ENCODE data around the gene NFATC2. TPM values are rescaled to one million over a fixed set of nuclear protein-coding genes. Genes with fewer than 3 reads are reported as not detected.

NFATC2 gene
- total RNA-seq, 1 experiment from 2014 or later, result 0.61 TPM

GRCh38 chr20:51585148-51585547 lies 42.6 kb upstream of the NFATC2 start:
- Histone ChIP-seq H3K27me3 (ENCODE audit: insufficient read depth, low read length) (no peaks in the 10 kb centered on the region), H4K5ac (ENCODE audit: insufficient read length, low read depth, low read length) (no peak overlapping the region)

More at GRCh38 chr20:51585148-51585547, 42.6 kb upstream of the NFATC2 start:
- Histone ChIP-seq H3T11ph (ENCODE audit: low read length) (no peak overlapping the region), H2BK12ac (ENCODE audit: insufficient read length, low read depth, low read length) (no peak overlapping the region), H3K79me2 (ENCODE audit: insufficient read depth, low read length) (no peaks in the 10 kb centered on the region), H3K9ac (ENCODE audit: extremely low read depth, insufficient read length, low read length) (no peak overlapping the region), H2BK120ac (ENCODE audit: low read depth, low read length, poor library complexity, severe bottlenecking) (no peak overlapping the region), H2BK20ac (ENCODE audit: low read depth, low read length, poor library complexity, severe bottlenecking) (no peak overlapping the region), H4K20me1 (ENCODE audit: control insufficient read depth, insufficient read depth, insufficient read length) (no peaks in the 10 kb centered on the region), H3K23me2 (ENCODE audit: insufficient read length, low read depth, low read length, poor library complexity, severe bottlenecking) (no peaks in the 10 kb centered on the region), H4K91ac (ENCODE audit: insufficient read length, low read depth, low read length) (no peak overlapping the region), H3K23ac (ENCODE audit: insufficient read length, low read depth, low read length) (no peak overlapping the region), H2BK5ac (ENCODE audit: insufficient read length, low read length) (no peak overlapping the region), H3K4me2 (ENCODE audit: insufficient read depth, insufficient read length, low read length) (no peak overlapping the region), H2AK5ac (ENCODE audit: insufficient read length, low read length) (no peak overlapping the region), H3K14ac (ENCODE audit: insufficient read depth, low read length) (no peak overlapping the region), H2AFZ (ENCODE audit: low read length) (no peak overlapping the region), H3K4ac (ENCODE audit: low read depth, low read length) (no peak overlapping the region), H3K56ac (ENCODE audit: insufficient read length, low read depth, low read length) (no peak overlapping the region), H3K9me3 (ENCODE audit: control insufficient read depth, low read depth, low read length) (no peaks in the 10 kb centered on the region), H4K8ac (replicated peaks; ENCODE audit: insufficient read length, low read depth, low read length) (no peak overlapping the region), H3K4me1 (ENCODE audit: insufficient read depth, low read length) (no peaks in the 10 kb centered on the region), H2BK15ac (ENCODE audit: low read depth, low read length) (no peak overlapping the region), H3K79me1 (ENCODE audit: insufficient read depth, low read depth, low read length, poor library complexity, severe bottlenecking) (no peaks in the 10 kb centered on the region), H3K27ac (ENCODE audit: insufficient read length, low read depth, low read length) (no peak overlapping the region), H3K18ac (ENCODE audit: insufficient read length, low read depth, low read length) (no peak overlapping the region)
- peaks cover 13% of the 10 kb centered on the region for H3K27me3 Mint-ChIP-seq (ENCODE audit: low read depth)
- WGBS (ENCODE audit: extremely low coverage, insufficient read length, low lambda C conversion rate), result no CpG with 5 or more reads among the region's 4 CpGs
- no peaks in the 10 kb centered on the region for H3K36me3 Mint-ChIP-seq (ENCODE audit: insufficient read depth in 1 of 3, low read depth in 3 of 3)
- no peak overlapping the region; a peak in 1 of 7 replicates for H3K27ac Mint-ChIP-seq
- DNase-seq, result no peak
- no peaks in the 10 kb centered on the region for H3K9me3 Mint-ChIP-seq
- no peak overlapping the region for H3K4me3 Mint-ChIP-seq
- no peak for TF ChIP-seq CTCF (conservative IDR thresholded peaks at IDR 0.05)
- H3K4me1 Mint-ChIP-seq, result no peaks in the 10 kb centered on the region
